GM21619 (cell line): ENCODE data around the gene ESPNL.

Experiments
- ATAC-seq: cut with Tn5 transposase; IDR thresholded peaks from one replicate; pipeline ENCODE4 v1.9.1; 2021; ENCODE audit not compliant: unreplicated experiment

ESPNL gene

GRCh38 chr2:238079874-238080327 is 20.2 kb upstream of the ESPNL start:
- ATAC-seq: no peak

- no peak for ATAC-seq
Observed at GRCh38 chr2:238080518-238080917, 19.6 kb upstream of the ESPNL start.

- ATAC-seq: no peak
Observed at GRCh38 chr2:238081150-238081549, 19.0 kb upstream of the ESPNL start.

- no peak for ATAC-seq
Observed at GRCh38 chr2:238081561-238081960, 18.6 kb upstream of the ESPNL start.

GRCh38 chr2:238082151-238082550 is 18.0 kb upstream of the ESPNL start:
- no peak for ATAC-seq

- no peak for ATAC-seq
Observed at GRCh38 chr2:238082827-238083226, 17.3 kb upstream of the ESPNL start.

GRCh38 chr2:238083919-238084318 is 16.2 kb upstream of the ESPNL start:
- no peak for ATAC-seq

GRCh38 chr2:238084761-238085160 is 15.4 kb upstream of the ESPNL start:
- no peak for ATAC-seq

GRCh38 chr2:238085899-238086298 is 14.2 kb upstream of the ESPNL start:
- ATAC-seq: no peak

GRCh38 chr2:238087211-238087610 is 12.9 kb upstream of the ESPNL start:
- no peak for ATAC-seq

- no peak for ATAC-seq
Observed at GRCh38 chr2:238090887-238091286, 9.3 kb upstream of the ESPNL start.

- no peak for ATAC-seq
Observed at GRCh38 chr2:238091436-238092060, 8.6 kb upstream of the ESPNL start.

- no peak for ATAC-seq
Observed at GRCh38 chr2:238092486-238093035, 7.6 kb upstream of the ESPNL start.

- ATAC-seq: no peak
Observed at GRCh38 chr2:238093181-238094140, 6.7 kb upstream of the ESPNL start.

- no peak for ATAC-seq
Observed at GRCh38 chr2:238094438-238095022, 5.6 kb upstream of the ESPNL start.

GRCh38 chr2:238095143-238095542 is 5.0 kb upstream of the ESPNL start:
- ATAC-seq: no peak

GRCh38 chr2:238096311-238097011 is 3.7 kb upstream of the ESPNL start:
- no peak for ATAC-seq

GRCh38 chr2:238097201-238097987 is 2.7 kb upstream of the ESPNL start:
- ATAC-seq: no peak

GRCh38 chr2:238097988-238098871 is 1.9 kb upstream of the ESPNL start:
- peak; percentile 82 for ATAC-seq
